ENCODE data around the gene VWA5B2.

DNA sequence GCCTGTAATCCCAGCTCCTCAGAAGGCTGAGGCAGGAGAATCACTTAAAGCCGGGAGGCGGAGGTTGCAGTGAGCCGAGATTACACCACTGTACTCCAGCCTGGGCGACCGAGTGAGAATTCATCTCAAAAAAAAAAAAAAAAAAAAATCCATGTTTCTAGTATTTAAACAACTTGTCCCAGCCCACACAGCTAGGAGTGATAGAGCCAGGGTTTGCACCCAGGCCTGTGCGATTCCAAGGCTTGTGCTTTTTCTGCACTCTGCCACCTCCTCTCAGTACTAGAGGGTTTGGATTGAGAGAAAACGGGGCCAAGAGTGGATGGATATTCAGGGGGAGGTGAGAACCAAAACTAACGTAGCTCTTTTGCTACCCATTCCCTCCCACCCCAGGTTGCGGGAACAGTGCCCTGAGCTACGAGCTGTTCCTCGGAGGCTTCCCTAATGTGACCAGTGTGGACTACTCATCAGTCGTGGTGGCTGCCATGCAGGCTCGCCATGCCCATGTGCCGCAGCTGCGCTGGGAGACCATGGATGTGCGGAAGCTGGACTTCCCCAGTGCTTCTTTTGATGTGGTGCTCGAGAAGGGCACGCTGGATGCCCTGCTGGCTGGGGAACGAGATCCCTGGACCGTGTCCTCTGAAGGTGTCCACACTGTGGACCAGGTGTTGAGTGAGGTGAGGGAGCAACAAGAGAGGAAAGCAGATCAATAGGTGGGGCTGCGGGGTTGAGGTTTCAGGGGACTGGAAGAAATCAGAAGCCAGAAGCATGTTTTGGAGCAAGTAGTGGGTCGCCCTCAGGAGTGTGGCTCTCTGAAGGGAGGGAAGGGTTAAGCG is 27.9 kb downstream of the VWA5B2 start:
- TF ChIP-seq, protein P1, sequence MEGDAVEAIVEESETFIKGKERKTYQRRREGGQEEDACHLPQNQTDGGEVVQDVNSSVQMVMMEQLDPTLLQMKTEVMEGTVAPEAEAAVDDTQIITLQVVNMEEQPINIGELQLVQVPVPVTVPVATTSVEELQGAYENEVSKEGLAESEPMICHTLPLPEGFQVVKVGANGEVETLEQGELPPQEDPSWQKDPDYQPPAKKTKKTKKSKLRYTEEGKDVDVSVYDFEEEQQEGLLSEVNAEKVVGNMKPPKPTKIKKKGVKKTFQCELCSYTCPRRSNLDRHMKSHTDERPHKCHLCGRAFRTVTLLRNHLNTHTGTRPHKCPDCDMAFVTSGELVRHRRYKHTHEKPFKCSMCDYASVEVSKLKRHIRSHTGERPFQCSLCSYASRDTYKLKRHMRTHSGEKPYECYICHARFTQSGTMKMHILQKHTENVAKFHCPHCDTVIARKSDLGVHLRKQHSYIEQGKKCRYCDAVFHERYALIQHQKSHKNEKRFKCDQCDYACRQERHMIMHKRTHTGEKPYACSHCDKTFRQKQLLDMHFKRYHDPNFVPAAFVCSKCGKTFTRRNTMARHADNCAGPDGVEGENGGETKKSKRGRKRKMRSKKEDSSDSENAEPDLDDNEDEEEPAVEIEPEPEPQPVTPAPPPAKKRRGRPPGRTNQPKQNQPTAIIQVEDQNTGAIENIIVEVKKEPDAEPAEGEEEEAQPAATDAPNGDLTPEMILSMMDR (IDR thresholded peaks at IDR 0.05), result no peak
- no peak for TF ChIP-seq POLR2A (IDR thresholded peaks at IDR 0.05)

All from body of pancreas (tissue), 4 donors.